ENCODE data around the gene GPR55. TPM values are rescaled to one million over a fixed set of nuclear protein-coding genes. Genes with fewer than 3 reads are reported as not detected.

Gene GPR55
- total and polyA plus RNA-seq, 10 donors = 0.86 to 6.8 (median 3.1) TPM

DNA sequence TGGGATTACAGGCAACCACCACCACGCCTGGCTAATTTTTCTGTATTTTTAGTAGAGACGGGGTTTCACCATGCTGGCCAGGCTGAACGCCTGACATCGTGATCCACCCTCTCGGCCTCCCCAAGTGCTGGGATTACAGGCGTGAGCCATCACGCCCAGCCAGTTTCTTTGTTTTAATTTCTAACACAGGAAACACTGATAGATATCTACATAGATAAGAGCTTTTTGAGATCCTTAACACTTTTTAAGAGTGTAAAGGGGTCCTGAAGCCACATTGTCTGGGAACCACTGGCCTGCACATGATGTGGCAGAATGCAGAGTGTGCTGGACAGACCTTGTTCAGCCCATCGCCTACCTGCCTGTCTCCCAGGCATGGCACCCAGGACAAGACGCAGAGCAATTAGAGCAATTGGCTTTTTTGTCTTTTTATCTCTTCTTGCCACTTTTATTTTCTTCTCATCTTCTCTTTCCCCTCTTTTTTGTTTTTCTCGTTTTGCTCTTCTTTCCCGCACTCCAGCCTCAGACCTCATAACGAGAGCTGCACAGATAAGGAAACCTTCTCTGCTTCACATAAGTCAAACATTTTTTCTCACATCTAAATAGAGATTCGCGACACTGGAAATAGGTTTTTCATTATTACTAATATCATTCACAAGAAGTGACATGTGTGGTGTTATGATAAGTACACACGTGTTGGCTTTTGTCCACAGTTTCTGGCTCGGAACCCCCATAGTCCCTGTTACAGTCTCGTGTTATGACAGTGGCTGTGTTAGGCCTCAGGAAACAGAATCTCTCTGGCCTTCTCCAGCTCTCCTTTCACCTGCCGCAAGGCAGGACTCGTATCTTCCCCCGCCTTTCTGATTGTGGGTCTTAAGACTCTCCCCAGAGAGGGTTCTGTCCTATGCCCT, 25.2 kb upstream of the GPR55 start:
- Histone ChIP-seq H3K27me3 (replicated peaks in 1 of 7) (peaks cover 0 to 15% (median 0%) of the 10 kb centered on the region in 7 donors), H3K36me3 (no peaks in the 10 kb centered on the region), H3K4me3 (no peak overlapping the region), H3K4me1 (no peaks in the 10 kb centered on the region), H3K27ac (no peak overlapping the region), H3K9me3 (no peaks in the 10 kb centered on the region)
- 70 to 82% (median 75%) methylated on average over 20 of the region's 20 CpGs for WGBS, 5 donors
- intact Hi-C loops (cut with DNase I; ENCODE audit: low total_unique reads) = no loop called here
- DNase-seq = no peak
- TF ChIP-seq POLR2A (IDR thresholded peaks at IDR 0.05) (no peak), POLR2AphosphoS5 (IDR thresholded peaks at IDR 0.05) (no peak)
- TF ChIP-seq, protein P1, sequence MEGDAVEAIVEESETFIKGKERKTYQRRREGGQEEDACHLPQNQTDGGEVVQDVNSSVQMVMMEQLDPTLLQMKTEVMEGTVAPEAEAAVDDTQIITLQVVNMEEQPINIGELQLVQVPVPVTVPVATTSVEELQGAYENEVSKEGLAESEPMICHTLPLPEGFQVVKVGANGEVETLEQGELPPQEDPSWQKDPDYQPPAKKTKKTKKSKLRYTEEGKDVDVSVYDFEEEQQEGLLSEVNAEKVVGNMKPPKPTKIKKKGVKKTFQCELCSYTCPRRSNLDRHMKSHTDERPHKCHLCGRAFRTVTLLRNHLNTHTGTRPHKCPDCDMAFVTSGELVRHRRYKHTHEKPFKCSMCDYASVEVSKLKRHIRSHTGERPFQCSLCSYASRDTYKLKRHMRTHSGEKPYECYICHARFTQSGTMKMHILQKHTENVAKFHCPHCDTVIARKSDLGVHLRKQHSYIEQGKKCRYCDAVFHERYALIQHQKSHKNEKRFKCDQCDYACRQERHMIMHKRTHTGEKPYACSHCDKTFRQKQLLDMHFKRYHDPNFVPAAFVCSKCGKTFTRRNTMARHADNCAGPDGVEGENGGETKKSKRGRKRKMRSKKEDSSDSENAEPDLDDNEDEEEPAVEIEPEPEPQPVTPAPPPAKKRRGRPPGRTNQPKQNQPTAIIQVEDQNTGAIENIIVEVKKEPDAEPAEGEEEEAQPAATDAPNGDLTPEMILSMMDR (IDR thresholded peaks at IDR 0.05 in 8 of 11, conservative IDR thresholded peaks at IDR 0.05 in 3 of 11) = no peak

DNA sequence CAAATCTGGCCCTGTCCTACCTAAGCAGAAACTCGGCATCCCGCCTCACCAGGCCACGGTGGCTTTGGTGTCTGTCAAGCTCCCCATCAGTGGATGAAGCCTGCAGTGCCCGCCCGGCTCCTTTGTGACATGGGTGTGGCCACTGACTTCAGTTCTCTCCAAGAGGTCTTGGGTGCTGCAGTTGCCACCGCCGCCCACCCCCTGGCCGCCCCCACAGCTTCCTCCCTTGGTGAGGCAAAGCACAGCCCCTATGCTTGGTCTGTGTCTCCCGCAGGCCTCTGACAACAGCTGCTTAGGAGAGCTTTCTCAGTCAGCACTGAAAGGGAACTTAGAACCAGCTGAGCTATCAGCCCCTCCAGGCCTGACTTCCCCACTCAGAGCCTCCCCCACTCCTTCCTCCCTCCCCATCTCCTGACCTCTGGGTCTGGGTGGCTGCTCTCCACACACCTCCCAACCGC, 22.9 kb upstream of the GPR55 start:
- Histone ChIP-seq H3K9me3 (no peaks in the 10 kb centered on the region), H3K4me3 (no peak overlapping the region), H3K36me3 (no peaks in the 10 kb centered on the region), H3K27me3 (replicated peaks in 1 of 7) (peaks cover 0 to 6% (median 0%) of the 10 kb centered on the region in 7 donors), H3K4me1 (peaks cover 0 to 16% (median 7%) of the 10 kb centered on the region in 6 donors), H3K27ac (peak overlapping the region in 2 of 8 donors; percentile 1 to 15)
- intact Hi-C loops (cut with DNase I; ENCODE audit: low total_unique reads) = no loop called here
- DNase-seq = peak; percentile 70
- TF ChIP-seq POLR2A (IDR thresholded peaks at IDR 0.05) (no peak), POLR2AphosphoS5 (IDR thresholded peaks at IDR 0.05) (no peak)
- TF ChIP-seq, protein P1 (IDR thresholded peaks at IDR 0.05 in 8 of 11, conservative IDR thresholded peaks at IDR 0.05 in 3 of 11) = no peak
- WGBS, 5 donors = 40 to 51% (median 46%) methylated on average over 7 to 10 of the region's 10 CpGs

DNA sequence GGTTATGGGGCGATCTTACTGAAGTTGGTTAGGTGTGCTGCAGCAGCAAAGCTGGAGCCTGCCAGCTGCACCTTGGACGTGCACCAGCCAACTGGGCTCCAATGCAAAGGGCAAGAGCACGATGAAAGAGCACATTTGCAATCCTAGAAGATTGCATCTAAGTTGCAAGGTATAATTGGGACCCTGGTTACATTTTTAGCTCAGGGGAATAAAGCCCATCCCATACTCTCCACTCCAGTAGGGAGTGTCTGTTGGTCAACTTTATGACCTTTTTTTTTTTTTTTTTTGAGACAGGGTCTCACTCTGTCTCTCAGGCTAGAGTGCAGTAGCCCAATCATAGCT, 22.2 kb upstream of the GPR55 start:
- intact Hi-C loops (cut with DNase I; ENCODE audit: low total_unique reads) = no loop called here
- TF ChIP-seq, protein P1 (IDR thresholded peaks at IDR 0.05 in 8 of 11, conservative IDR thresholded peaks at IDR 0.05 in 3 of 11) = no peak
- TF ChIP-seq POLR2AphosphoS5 (IDR thresholded peaks at IDR 0.05) (no peak), POLR2A (IDR thresholded peaks at IDR 0.05) (no peak)
- Histone ChIP-seq H3K36me3 (no peaks in the 10 kb centered on the region), H3K27me3 (replicated peaks in 1 of 7) (peaks cover 0 to 7% (median 0%) of the 10 kb centered on the region in 7 donors), H3K4me3 (no peak overlapping the region), H3K9me3 (no peaks in the 10 kb centered on the region), H3K4me1 (peaks cover 0 to 17% (median 7%) of the 10 kb centered on the region in 6 donors), H3K27ac (peak overlapping the region in 1 of 8 donors; percentile 56)
- WGBS, 5 donors = 86 to 95% (median 87%) methylated on average over 3 of the region's 3 CpGs
- DNase-seq = no peak
